ENCODE data around the gene CDH8. TPM values are rescaled to one million over a fixed set of nuclear protein-coding genes. Genes with fewer than 3 reads are reported as not detected.

CDH8 gene, protein sequence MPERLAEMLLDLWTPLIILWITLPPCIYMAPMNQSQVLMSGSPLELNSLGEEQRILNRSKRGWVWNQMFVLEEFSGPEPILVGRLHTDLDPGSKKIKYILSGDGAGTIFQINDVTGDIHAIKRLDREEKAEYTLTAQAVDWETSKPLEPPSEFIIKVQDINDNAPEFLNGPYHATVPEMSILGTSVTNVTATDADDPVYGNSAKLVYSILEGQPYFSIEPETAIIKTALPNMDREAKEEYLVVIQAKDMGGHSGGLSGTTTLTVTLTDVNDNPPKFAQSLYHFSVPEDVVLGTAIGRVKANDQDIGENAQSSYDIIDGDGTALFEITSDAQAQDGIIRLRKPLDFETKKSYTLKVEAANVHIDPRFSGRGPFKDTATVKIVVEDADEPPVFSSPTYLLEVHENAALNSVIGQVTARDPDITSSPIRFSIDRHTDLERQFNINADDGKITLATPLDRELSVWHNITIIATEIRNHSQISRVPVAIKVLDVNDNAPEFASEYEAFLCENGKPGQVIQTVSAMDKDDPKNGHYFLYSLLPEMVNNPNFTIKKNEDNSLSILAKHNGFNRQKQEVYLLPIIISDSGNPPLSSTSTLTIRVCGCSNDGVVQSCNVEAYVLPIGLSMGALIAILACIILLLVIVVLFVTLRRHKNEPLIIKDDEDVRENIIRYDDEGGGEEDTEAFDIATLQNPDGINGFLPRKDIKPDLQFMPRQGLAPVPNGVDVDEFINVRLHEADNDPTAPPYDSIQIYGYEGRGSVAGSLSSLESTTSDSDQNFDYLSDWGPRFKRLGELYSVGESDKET
- total RNA-seq: 0.48 and 2.8 TPM in 2 replicates

DNA sequence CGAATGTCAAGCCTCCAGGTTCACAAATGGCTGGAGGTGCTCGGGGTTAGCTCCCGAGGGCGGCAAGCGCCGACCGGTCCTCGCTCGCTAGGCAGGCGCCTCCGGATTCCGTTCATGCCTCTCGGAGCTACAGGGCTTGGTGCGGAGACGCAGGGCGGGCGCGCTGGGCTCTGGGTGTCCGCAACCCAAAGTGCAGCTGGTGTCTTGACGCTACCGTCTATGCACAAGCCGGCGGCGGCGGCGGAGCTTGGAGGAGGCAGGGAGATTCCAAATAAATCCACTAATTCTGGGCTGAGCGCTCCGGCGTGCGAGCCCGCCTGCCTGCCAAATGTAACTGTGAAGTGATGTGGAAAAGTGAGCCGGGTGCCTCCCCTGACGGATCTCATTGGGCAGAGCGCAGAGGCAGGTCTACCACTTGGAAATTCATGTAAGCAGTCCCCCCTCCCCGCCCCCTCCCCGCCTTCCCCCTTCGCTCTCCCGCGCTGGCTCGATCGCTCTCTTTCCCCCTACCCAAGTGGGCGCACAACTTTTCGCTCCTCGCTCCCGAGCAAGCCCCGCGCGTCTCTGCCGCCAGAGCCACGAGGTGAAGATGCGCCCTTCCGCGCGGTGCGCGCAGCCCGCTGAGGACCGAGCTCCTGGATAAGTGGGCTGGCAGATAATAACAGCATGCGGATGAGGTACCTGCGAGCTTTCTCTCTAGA is at the start of gene CDH8:
Gene CDH8 (minus strand): TSS at position 338 of the 701 bp plus-strand sequence. CDS start 15,035 bp downstream, outside the sequence.

All from tracheal epithelial cell (primary cell).